OCI-LY1 (cell line): ENCODE results near the gene XPO4.

Experiments
- H2AFZ ChIP-seq: fragments of 200-600 bp; sonication (generic), shearing (Covaris generic); 2 replicates; pipeline ENCODE4 v1.6.0; 2014; ENCODE audit warnings: antibody characterized with exemption, mild to moderate bottlenecking, low read length
- H3F3A ChIP-seq: fragments of 200-600 bp; sonication (generic), shearing (Covaris generic); 2 replicates; pipeline ENCODE4 v1.6.0; 2014; ENCODE audit warnings: mild to moderate bottlenecking, antibody characterized with exemption, low read length, moderate library complexity; ENCODE audit not compliant: insufficient read depth
- H3K27ac ChIP-seq: fragments of 200-600 bp; sonication (generic); 2 replicates; pipeline ENCODE4 v1.5.1; 2014; ENCODE audit warnings: low read length, mixed run types, mild to moderate bottlenecking, low read depth; ENCODE audit not compliant: poor library complexity, severe bottlenecking
- H3K27me3 ChIP-seq: fragments of 200-600 bp; sonication (generic); 2 replicates; pipeline ENCODE4 v1.6.0; 2014; ENCODE audit warnings: antibody characterized with exemption, mild to moderate bottlenecking, low read length, moderate library complexity; ENCODE audit not compliant: insufficient read depth
- H3K36me3 ChIP-seq: fragments of 200-600 bp; sonication (generic); 2 replicates; pipeline ENCODE4 v1.6.1; 2014; ENCODE audit warnings: mild to moderate bottlenecking, antibody characterized with exemption, low read length, moderate library complexity, mixed read lengths; ENCODE audit not compliant: insufficient read depth
- H3K4me1 ChIP-seq: fragments of 200-600 bp; sonication (generic); 2 replicates; pipeline ENCODE4 v1.5.1; 2014; ENCODE audit warnings: mild to moderate bottlenecking, low read length, moderate library complexity; ENCODE audit not compliant: insufficient read depth, severe bottlenecking
- H3K4me2 ChIP-seq: fragments of 200-600 bp; sonication (generic), shearing (Covaris generic); 2 replicates; pipeline ENCODE4 v1.6.1; 2014; ENCODE audit warnings: low read length
- H3K4me3 ChIP-seq: fragments of 200-600 bp; sonication (generic); 2 replicates; pipeline ENCODE4 v1.5.1; 2014; ENCODE audit warnings: low read length, low read depth, mild to moderate bottlenecking, mixed read lengths; ENCODE audit not compliant: poor library complexity, severe bottlenecking
- H3K79me2 ChIP-seq: fragments of 200-600 bp; shearing (Covaris generic); 2 replicates; pipeline ENCODE4 v1.6.1; 2016; ENCODE audit warnings: mixed run types, low read length, mixed read lengths; ENCODE audit not compliant: insufficient read depth
- H3K9ac ChIP-seq: fragments of 200-600 bp; sonication (generic), shearing (Covaris generic); 2 replicates; pipeline ENCODE4 v1.6.1; 2014; ENCODE audit warnings: mild to moderate bottlenecking, low read length, mixed read lengths
- H3K9me2 ChIP-seq: fragments of 200-600 bp; sonication (generic), shearing (Covaris generic); 2 replicates; pipeline ENCODE4 v1.6.1; 2014; ENCODE audit warnings: low read depth, mild to moderate bottlenecking, low read length, mixed read lengths
- H3K9me3 ChIP-seq: fragments of 200-600 bp; shearing (Covaris generic); 2 replicates; pipeline ENCODE4 v1.6.1; 2014; ENCODE audit warnings: low read length, mixed read lengths
- H4K20me1 ChIP-seq: fragments of 200-600 bp; sonication (generic), shearing (Covaris generic); 2 replicates; pipeline ENCODE4 v1.6.0; 2016; ENCODE audit warnings: mild to moderate bottlenecking, low read length; ENCODE audit not compliant: insufficient read depth
- EZH2 ChIP-seq: fragments of 200-600 bp; sonication (generic), shearing (Covaris generic); IDR thresholded peaks from 2 replicates; pipeline ENCODE4 v1.8.0; 2017; ENCODE audit warnings: borderline replicate concordance, mixed run types, mild to moderate bottlenecking, antibody characterized with exemption, low read length, moderate library complexity, mixed read lengths
- TF ChIP-seq, protein P1 (sequence below): fragments of 200-600 bp; sonication (generic), shearing (Covaris generic); IDR thresholded peaks from 2 replicates; pipeline ENCODE4 v1.5.1; 2017; ENCODE audit warnings: mild to moderate bottlenecking, antibody characterized with exemption, low read length, moderate library complexity, mixed read lengths

Gene XPO4

DNA sequence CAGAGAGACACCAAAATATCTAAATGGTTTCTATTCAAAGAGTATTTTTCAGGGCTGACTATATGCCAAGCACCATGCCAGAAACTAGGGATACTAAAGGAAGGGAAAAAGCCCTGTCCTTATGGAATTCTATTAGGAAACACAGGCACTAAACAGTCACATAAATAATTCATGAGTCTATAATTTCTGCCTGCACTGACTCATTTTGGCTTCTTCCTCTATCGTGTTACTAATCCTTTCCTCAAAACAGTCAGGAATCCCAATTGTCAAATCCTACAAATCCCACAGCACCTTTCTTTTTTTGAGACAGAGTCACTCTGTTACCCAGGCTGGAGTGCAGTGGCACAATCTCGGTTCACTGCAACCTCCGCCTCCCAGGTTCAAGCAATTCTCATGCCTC lies 29.2 kb downstream of the XPO4 start:
- peaks cover 89% of the 10 kb centered on the region for H3K79me2 ChIP-seq
- H3K9me3 ChIP-seq: no peaks in the 10 kb centered on the region
- no peaks in the 10 kb centered on the region; the same call in 1 of the 2 replicates for H3F3A ChIP-seq
- H3K9ac ChIP-seq: no peak overlapping the region
- H3K36me3 ChIP-seq: no peaks in the 10 kb centered on the region
- no peak overlapping the region for H3K4me3 ChIP-seq
- no peaks in the 10 kb centered on the region for H4K20me1 ChIP-seq
- no peak for TF ChIP-seq EZH2
- TF ChIP-seq, protein P1, sequence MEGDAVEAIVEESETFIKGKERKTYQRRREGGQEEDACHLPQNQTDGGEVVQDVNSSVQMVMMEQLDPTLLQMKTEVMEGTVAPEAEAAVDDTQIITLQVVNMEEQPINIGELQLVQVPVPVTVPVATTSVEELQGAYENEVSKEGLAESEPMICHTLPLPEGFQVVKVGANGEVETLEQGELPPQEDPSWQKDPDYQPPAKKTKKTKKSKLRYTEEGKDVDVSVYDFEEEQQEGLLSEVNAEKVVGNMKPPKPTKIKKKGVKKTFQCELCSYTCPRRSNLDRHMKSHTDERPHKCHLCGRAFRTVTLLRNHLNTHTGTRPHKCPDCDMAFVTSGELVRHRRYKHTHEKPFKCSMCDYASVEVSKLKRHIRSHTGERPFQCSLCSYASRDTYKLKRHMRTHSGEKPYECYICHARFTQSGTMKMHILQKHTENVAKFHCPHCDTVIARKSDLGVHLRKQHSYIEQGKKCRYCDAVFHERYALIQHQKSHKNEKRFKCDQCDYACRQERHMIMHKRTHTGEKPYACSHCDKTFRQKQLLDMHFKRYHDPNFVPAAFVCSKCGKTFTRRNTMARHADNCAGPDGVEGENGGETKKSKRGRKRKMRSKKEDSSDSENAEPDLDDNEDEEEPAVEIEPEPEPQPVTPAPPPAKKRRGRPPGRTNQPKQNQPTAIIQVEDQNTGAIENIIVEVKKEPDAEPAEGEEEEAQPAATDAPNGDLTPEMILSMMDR: no peak
- H3K9me2 ChIP-seq: no peaks in the 10 kb centered on the region
- no peak overlapping the region for H2AFZ ChIP-seq
- no peak overlapping the region for H3K4me2 ChIP-seq
- H3K27ac ChIP-seq: no peak overlapping the region
- H3K27me3 ChIP-seq: no peaks in the 10 kb centered on the region
- no peaks in the 10 kb centered on the region for H3K4me1 ChIP-seq

DNA sequence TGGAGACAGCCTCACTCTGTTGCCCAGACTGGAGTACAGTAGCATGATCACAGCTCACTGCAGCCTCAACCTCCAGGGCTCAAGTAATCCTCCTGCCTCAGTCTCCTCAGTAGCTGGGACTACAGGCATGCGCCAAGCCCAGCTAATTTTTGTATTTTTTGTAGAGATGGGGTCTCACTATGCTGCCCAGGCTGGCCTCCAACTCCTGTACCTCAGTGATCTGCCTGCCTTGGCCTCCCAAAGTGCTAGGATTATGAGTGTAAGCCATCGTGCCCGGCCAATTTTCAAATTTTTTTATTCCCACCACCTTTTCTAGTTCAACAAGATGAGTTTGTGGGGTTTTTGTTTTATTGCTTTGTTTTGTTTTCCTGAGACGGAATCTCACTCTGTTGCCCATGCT lies 31.7 kb downstream of the XPO4 start:
- Histone ChIP-seq H3K4me1 (no peaks in the 10 kb centered on the region), H3K36me3 (peaks cover 16% of the 10 kb centered on the region; the same call in 1 of the 2 replicates), H3K4me3 (no peak overlapping the region), H2AFZ (no peak overlapping the region), H3K9ac (no peak overlapping the region), H3K27me3 (no peaks in the 10 kb centered on the region), H4K20me1 (no peaks in the 10 kb centered on the region), H3K4me2 (no peak overlapping the region), H3K9me2 (no peaks in the 10 kb centered on the region), H3K27ac (no peak overlapping the region), H3K9me3 (no peaks in the 10 kb centered on the region), H3F3A (no peaks in the 10 kb centered on the region; the same call in 1 of the 2 replicates), H3K79me2 (peaks cover 83% of the 10 kb centered on the region)
- TF ChIP-seq, protein P1: no peak
- no peak for TF ChIP-seq EZH2

DNA sequence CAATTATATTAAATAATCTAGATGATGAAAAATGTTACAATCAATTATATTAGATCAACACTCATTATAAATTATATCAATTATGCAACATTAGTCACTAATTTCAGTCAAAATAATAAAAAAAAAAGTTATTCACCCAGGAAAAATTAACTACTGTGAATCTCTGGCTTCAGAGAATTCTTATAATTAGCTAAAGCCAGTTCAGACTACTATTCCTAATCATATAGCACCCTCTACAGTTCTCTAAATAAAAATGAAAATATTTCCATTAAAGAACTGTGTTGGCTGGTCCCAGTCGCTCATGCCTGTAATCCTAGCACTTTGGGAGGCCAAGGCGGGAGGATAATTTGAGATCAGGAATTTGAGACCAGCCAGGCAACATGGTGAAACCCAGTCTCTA lies 33.0 kb downstream of the XPO4 start:
- Histone ChIP-seq H3K79me2 (peaks cover 83% of the 10 kb centered on the region), H3K27me3 (no peaks in the 10 kb centered on the region), H3K4me1 (no peaks in the 10 kb centered on the region), H3K4me2 (no peak overlapping the region), H3K9me2 (no peaks in the 10 kb centered on the region), H3K36me3 (peaks cover 16% of the 10 kb centered on the region; the same call in 1 of the 2 replicates), H4K20me1 (no peaks in the 10 kb centered on the region), H3K4me3 (no peak overlapping the region), H3K9ac (no peak overlapping the region), H3K27ac (no peak overlapping the region), H2AFZ (no peak overlapping the region), H3F3A (no peaks in the 10 kb centered on the region; the same call in 1 of the 2 replicates), H3K9me3 (no peaks in the 10 kb centered on the region)
- TF ChIP-seq EZH2: no peak
- TF ChIP-seq, protein P1: peak; percentile 24; the same call in 1 of the 2 replicates
